DLD1 (cell line): ENCODE data around the gene DRAM1.
"Not testable (repeated sequence)": the region's sequence is repeated elsewhere in the genome, so short reads cannot be mapped to it uniquely, and the experiment has no call there.

Experiments
- in situ Hi-C: cut with HindIII; loops from 2 replicates; pipeline ENCODE4 v1.10.0; 2017; ENCODE audit warnings: low sequenced_read_pairs

The DRAM1 gene

DNA sequence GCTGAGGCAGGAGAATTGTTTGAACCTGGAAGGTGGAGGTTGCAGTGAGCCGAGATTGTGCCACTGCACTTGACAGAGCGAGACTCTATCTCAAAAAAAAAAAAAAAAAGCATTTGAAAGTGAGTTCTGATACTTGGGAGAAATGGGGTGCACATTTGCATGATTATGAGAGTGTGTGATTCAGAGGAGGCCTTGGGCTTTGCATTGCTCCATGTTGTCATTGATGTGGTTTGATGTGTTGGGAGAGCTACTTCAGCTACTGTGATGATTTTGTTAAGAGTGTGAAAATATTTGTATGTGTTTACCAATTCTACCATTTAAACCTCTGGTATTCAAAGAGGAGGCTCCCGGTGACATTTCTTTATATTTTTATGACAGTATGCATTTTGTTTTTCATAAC lies 24.4 kb downstream of the DRAM1 start:
- in situ Hi-C loops: no loop called here

GRCh38 chr12:101902641-101903040 lies 25.3 kb downstream of the DRAM1 start:
- in situ Hi-C loops: no loop called here

DNA sequence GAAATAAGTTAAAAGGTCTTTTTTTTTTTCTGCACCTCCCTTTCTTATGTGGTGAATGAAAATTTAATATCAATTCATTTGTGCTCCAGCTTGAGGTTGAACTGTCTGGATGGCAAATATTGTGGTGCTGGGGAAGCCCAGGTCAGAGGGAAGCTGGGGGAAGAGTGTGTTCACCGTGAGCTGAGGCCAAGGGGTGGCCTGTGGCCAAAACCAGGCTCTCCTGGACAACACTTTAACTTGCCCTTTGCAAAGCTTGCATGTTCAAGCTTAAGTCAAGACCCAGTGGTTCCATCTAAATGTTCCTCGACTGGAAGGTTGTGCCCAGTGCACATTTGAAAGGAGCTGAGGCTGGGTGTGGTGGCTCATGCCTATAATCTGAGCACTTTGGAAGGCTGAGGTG lies 28.8 kb downstream of the DRAM1 start:
- in situ Hi-C loops: loop anchor here (5.0 kb wide), 1 partner anchor 41 kb away; no protein-coding TSS in a partner anchor

GRCh38 chr12:101908395-101908794 lies 31.0 kb downstream of the DRAM1 start:
- in situ Hi-C loops: loop anchor here (5.0 kb wide), 1 partner anchor 39 kb away; no protein-coding TSS in a partner anchor

DNA sequence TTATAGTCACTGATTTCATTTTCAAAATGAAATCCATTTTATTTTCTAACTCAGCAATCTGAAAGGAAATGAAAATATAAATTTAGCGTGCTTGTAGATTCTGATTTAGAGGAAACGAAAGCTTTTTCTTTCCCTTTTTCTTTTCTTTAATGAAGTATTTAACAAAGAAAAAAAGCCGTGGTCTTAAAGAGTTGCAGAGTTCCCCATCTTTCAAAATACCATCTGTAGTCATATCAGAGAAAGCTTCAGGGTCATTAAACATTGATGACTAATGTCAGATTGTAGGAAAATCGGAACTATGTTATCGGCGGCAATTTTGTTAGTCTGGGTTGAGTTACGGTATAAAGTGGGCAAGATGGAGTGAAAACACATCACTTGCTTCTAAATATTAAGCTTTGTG lies 32.3 kb downstream of the DRAM1 start:
- in situ Hi-C loops: loop anchor here (5.0 kb wide), 1 partner anchor 38 kb away; no protein-coding TSS in a partner anchor

DNA sequence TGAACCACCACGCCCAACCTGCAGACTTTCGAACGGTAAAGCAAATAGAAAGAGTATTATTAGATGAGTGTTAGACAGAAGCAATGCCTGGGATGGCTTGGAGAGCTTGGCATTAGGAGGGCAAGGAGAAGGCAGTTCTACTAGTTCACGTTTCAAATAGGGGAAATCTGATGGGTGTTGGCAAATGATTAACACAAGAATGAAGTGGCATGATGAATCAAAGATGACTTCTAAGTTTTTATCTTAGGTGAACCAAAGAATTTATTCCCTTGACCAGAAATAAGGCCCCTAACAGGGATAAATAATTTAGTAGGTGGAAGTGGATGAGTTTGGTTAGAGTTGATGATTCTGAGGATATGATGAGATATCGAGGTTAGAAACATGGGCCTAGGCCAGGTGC lies 38.5 kb downstream of the DRAM1 start:
- in situ Hi-C loops: no loop called here

GRCh38 chr12:101918805-101919204 lies 41.4 kb downstream of the DRAM1 start:
- in situ Hi-C loops: not testable (repeated sequence)

DNA sequence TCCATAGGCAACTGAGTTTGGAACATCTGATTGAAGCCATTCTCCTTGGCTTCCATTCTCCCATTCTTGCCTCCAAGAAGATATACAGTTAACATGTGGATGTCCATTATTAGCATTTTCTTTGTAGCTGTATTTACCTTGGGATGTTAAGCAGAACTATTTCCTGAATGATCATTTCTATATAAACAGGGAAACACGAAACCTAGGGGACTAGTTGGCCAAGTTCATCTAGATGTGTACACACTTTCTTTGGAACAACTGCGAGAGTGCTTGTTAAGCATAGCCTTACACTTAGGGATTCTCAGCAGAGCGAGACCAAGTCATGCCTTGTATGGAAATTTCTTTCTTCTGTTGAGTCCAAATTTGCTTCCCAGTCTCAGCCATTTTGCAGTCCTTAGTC lies 42.1 kb downstream of the DRAM1 start:
- in situ Hi-C loops: no loop called here

DNA sequence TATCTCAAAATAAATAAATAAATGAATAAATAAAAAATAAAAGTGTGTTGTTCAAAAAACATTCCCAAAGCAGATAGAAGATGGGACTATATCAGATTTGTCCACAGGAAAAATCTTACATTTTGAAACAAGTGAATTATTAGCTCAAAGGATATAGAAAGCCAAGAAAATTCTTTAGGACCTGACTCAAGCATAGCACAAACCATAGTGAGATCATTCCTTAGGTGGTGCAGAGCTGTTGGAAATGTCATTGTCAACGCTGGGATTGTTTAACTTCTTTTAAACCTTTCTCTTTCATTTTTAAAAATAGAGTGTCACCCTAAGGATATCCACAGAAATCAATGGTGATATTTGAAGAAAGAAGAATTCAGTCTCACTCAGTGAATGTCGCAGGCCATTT lies 43.5 kb downstream of the DRAM1 start:
- in situ Hi-C loops: no loop called here

DNA sequence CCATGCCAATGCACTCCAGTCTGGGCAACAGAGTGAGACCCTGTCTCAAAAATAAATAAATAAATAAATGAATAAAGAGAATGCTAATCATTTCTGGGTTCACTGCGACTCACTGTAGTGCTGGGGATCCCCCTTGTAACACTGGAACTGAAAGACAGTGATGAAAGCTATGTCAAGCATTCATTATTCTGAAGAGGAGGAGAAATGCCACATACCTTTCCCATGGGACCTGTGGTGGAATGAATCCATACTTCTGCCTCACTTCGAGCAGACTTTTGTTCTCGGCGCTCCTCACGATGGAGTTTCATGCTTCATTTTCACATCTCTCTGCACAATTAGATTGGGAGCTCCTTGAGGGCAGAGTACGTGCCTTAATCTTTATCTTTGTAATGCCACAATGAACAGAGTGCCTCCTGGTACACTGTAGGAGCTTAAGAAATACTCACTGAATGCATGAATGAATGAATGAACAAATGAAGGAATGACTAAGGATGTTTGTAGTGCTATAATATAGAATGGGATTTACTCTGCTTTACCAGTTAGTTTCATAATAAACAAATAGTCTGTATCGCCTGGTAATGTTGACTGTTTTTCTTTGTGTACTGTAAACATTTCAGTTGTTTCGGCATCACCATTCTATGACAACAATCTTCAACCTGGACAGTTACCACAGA lies 45.8 kb downstream of the DRAM1 start:
- in situ Hi-C loops: no loop called here

DNA sequence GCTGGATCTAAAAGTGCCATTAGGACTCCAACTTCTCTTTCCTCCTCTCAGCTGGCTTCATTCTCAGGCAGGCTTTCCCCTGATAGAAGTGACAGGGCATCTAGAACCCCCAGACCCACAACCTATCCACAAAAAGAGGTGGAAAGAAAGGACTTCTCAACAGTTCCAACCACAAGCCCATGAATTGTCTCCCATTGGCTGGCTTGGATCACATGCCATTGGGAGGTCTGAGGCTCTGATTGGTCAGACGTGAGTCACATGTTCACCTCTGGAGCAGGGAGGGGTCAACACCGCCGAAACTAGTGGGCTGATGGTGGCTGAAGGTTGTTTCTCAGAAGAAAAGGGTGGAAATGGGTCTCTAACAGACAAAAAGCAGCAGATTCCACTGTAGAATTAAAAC lies 47.2 kb downstream of the DRAM1 start:
- in situ Hi-C loops: loop anchor here (25.0 kb wide), 1 partner anchor 813 kb away; no protein-coding TSS in a partner anchor

GRCh38 chr12:101925361-101925760 lies 48.0 kb downstream of the DRAM1 start:
- in situ Hi-C loops: loop anchor here (25.0 kb wide), 1 partner anchor 812 kb away; no protein-coding TSS in a partner anchor

GRCh38 chr12:101925935-101926334 lies 48.6 kb downstream of the DRAM1 start:
- in situ Hi-C loops: loop anchor here (25.0 kb wide), 1 partner anchor 811 kb away; no protein-coding TSS in a partner anchor

GRCh38 chr12:101927036-101927435 lies 49.7 kb downstream of the DRAM1 start:
- in situ Hi-C loops: loop anchor here (25.0 kb wide), 1 partner anchor 810 kb away; no protein-coding TSS in a partner anchor

DNA sequence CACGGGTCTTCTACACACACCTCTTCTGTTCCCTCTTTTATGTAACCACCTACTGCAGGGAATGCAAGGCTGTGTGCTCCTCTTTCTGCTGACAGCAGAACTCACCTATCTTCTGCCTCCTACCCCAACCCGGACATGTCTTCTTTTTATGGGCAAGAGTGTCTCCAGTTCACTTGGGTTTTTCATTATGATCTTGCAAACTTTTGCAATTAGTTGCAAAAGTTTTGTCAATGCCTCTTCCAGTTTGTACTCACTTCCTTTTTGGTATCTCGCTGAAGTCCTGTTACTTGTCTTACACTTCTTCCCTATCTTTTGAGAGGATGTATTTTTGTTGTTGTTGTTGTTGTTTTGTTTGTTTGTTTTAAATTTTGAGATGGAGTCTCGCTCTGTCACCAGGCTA lies 50.6 kb downstream of the DRAM1 start:
- in situ Hi-C loops: loop anchor here (25.0 kb wide), 1 partner anchor 809 kb away; no protein-coding TSS in a partner anchor

GRCh38 chr12:101928556-101928955 lies 51.2 kb downstream of the DRAM1 start:
- in situ Hi-C loops: loop anchor here (25.0 kb wide), 1 partner anchor 809 kb away; no protein-coding TSS in a partner anchor

DNA sequence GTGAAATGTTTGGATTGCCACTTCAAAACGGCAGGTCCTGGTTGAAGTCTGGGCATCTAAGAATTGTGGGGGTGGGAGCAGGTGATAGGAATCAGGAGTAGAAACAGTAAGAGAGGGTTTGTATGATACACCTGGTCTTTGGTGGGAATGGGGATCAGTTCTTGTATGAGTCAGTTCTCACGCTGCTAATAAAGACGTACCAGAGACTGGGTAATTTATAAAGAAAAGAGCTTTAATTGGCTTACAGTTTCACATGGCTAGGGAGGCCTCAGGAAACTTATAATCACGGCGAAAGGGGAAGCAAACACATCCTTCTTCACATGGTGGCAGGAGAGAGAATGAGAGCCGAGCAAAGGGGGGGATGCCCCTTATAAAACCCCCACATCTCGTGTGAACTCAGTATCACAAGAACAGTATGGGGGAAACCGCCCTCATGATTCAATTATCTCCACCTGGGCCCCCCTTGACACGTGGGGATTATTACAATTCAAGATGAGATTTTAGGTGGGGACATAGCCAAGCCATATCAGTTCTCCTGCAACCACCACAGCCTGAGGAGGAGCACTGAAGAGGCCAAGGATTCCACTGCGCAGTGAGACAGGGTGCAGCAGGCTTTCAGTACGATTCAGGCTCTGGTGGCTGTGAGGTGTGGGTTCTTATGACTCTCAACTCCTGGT lies 52.1 kb downstream of the DRAM1 start:
- in situ Hi-C loops: loop anchor here (25.0 kb wide), 1 partner anchor 808 kb away; no protein-coding TSS in a partner anchor

GRCh38 chr12:101931498-101932326 lies 54.3 kb downstream of the DRAM1 start:
- in situ Hi-C loops: loop anchor here (25.0 kb wide), 1 partner anchor 806 kb away; no protein-coding TSS in a partner anchor

GRCh38 chr12:101933866-101934514 lies 56.6 kb downstream of the DRAM1 start:
- in situ Hi-C loops: loop anchor here (25.0 kb wide), 1 partner anchor 803 kb away; no protein-coding TSS in a partner anchor
